ENCODE data around the gene TCEAL2. TPM values are rescaled to one million over a fixed set of nuclear protein-coding genes. Genes with fewer than 3 reads are reported as not detected.
"Not testable (repeated sequence)": the region's sequence is repeated elsewhere in the genome, so short reads cannot be mapped to it uniquely, and the experiment has no call there.

TCEAL2 gene
- total and polyA plus RNA-seq, 10 of the 15 experiments (the other 5 are each of a cell fraction or from before 2014, with no cell fraction given), result not detected

- SMC1A ChIA-PET (ENCODE audit: uncharacterized antibody, unreplicated experiment); ATAC-seq; H3K27me3 ChIP-seq (replicated peaks in 1 of 2; ENCODE audit: control insufficient read depth in 2 of 2, insufficient read depth in 2 of 2, low read length in 1 of 2); H3K9ac ChIP-seq (ENCODE audit: control insufficient read depth, insufficient read depth, low read length); H3K4me3 ChIP-seq; POLR2A ChIA-PET; intact Hi-C loops (cut with micrococcal nuclease; ENCODE audit: unreplicated experiment); H2AFZ ChIP-seq (ENCODE audit: control insufficient read depth, low read depth, low read length); FAIRE-seq; H3K79me2 ChIP-seq (ENCODE audit: control insufficient read depth, insufficient read depth, low read length); DNase-seq (ENCODE audit: low read depth, low spot score); H3K36me3 ChIP-seq (ENCODE audit: control insufficient read depth in 2 of 2, insufficient read depth in 2 of 2, low read length in 1 of 2); H3K27ac ChIP-seq (ENCODE audit: control insufficient read depth, insufficient read depth); RAD21 ChIA-PET (ENCODE audit: unreplicated experiment); H4K20me1 ChIP-seq (ENCODE audit: control insufficient read depth, insufficient read depth); H3K4me2 ChIP-seq (ENCODE audit: control insufficient read depth, insufficient read depth); H3K9me3 ChIP-seq (replicated peaks; ENCODE audit: control insufficient read depth, insufficient read depth, low read length); H3K4me1 ChIP-seq (ENCODE audit: control insufficient read depth, insufficient read depth, low read length); BruUV-seq (replicated peaks): not testable (repeated sequence)
- in situ Hi-C loops (cut with MboI), result loop anchor here (25.0 kb wide), 2 partner anchors 736 to 1061 kb away; no protein-coding TSS in a partner anchor
- CTCF ChIA-PET, result interaction anchor here (0.7 kb wide), 1 partner anchor 10 kb away, joined by 3 read pairs; no protein-coding TSS in a partner anchor
- 29% methylated on average over 17 of the region's 21 CpGs for WGBS (ENCODE audit: insufficient coverage, insufficient replicate concordance, low lambda C conversion rate, missing lambda C conversion rate)
These were observed 770 bp downstream of the TCEAL2 start for GRCh38 chrX:102126080-102126818.

GRCh38 chrX:102126863-102127262 lies 1.4 kb downstream of the TCEAL2 start:
- Histone ChIP-seq H3K4me3 (no peak overlapping the region), H3K79me2 (ENCODE audit: control insufficient read depth, insufficient read depth, low read length) (no peaks in the 10 kb centered on the region), H3K9me3 (replicated peaks; ENCODE audit: control insufficient read depth, insufficient read depth, low read length) (no peaks in the 10 kb centered on the region), H3K27me3 (replicated peaks in 1 of 2; ENCODE audit: control insufficient read depth in 2 of 2, insufficient read depth in 2 of 2, low read length in 1 of 2) (no peaks in the 10 kb centered on the region), H3K4me2 (ENCODE audit: control insufficient read depth, insufficient read depth) (no peak overlapping the region), H4K20me1 (ENCODE audit: control insufficient read depth, insufficient read depth) (no peaks in the 10 kb centered on the region), H2AFZ (ENCODE audit: control insufficient read depth, low read depth, low read length) (no peak overlapping the region), H3K27ac (ENCODE audit: control insufficient read depth, insufficient read depth) (no peak overlapping the region), H3K4me1 (ENCODE audit: control insufficient read depth, insufficient read depth, low read length) (no peaks in the 10 kb centered on the region), H3K9ac (ENCODE audit: control insufficient read depth, insufficient read depth, low read length) (no peak overlapping the region), H3K36me3 (ENCODE audit: control insufficient read depth in 2 of 2, insufficient read depth in 2 of 2, low read length in 1 of 2) (no peaks in the 10 kb centered on the region)
- ChIA-PET CTCF (interaction anchor here (0.7 kb wide), 1 partner anchor 11 kb away, joined by 3 read pairs; no protein-coding TSS in a partner anchor), SMC1A (ENCODE audit: uncharacterized antibody, unreplicated experiment) (no interaction called here), POLR2A (no interaction called here), RAD21 (ENCODE audit: unreplicated experiment) (no interaction called here)
- in situ Hi-C loops (cut with MboI), result loop anchor here (25.0 kb wide), 2 partner anchors 735 to 1060 kb away; no protein-coding TSS in a partner anchor
- intact Hi-C loops (cut with micrococcal nuclease; ENCODE audit: unreplicated experiment), result no loop called here
- DNase-seq (ENCODE audit: low read depth, low spot score), result no peak
- WGBS (ENCODE audit: insufficient coverage, insufficient replicate concordance, low lambda C conversion rate, missing lambda C conversion rate), result 22% methylated on average over 8 of the region's 8 CpGs
- no peak for ATAC-seq
- no TSS peak for BruUV-seq (replicated peaks)
- FAIRE-seq, result no peak
- TF ChIP-seq RUNX3 (IDR thresholded peaks at IDR 0.05; ENCODE audit: low read length) (no peak), ETV6 (conservative IDR thresholded peaks at IDR 0.05 in 1 of 2, IDR thresholded peaks at IDR 0.05 in 1 of 2; ENCODE audit: borderline replicate concordance in 1 of 2, low read depth in 1 of 2) (no peak), MAX (IDR thresholded peaks at IDR 0.05; ENCODE audit: low read depth, low read length) (no peak), TCF12 (IDR thresholded peaks at IDR 0.05; ENCODE audit: low read depth, low read length) (no peak), HSF1 (IDR thresholded peaks at IDR 0.05; ENCODE audit: low read depth, low read length) (no peak), SUPT20H (IDR thresholded peaks at IDR 0.05; ENCODE audit: borderline replicate concordance, control insufficient read depth, low read depth, low read length) (no peak), PAX5 (IDR thresholded peaks at IDR 0.05; ENCODE audit: borderline replicate concordance, low read depth, low read length) (no peak), KDM1A (IDR thresholded peaks at IDR 0.05; ENCODE audit: borderline replicate concordance) (no peak), PKNOX1 (IDR thresholded peaks at IDR 0.05) (no peak), IRF3 (IDR thresholded peaks at IDR 0.05) (no peak), CBX5 (IDR thresholded peaks at IDR 0.05; ENCODE audit: low read depth) (no peak), BHLHE40 (IDR thresholded peaks at IDR 0.05; ENCODE audit: borderline replicate concordance in 1 of 2, low read depth in 2 of 2, low read length in 1 of 2) (no peak)

Measured in GM12878 (cell line).